Caco-2 (cell line): ENCODE data around the gene TPRG1L. TPM values are rescaled to one million over a fixed set of nuclear protein-coding genes. Genes with fewer than 3 reads are reported as not detected.

ENCODE experiments used
- BruUV-seq: library from RNA; stranded (reverse); fragments of 400-500 nt; replicated peaks from 2 replicates; lab custom pipeline; 2021; lab: Mats Ljungman, UMichigan
- CTCF ChIA-PET: fragments of 300-600 bp; sonication (Branson Sonifier 250); formaldehyde crosslinking; loops from one replicate; lab custom pipeline; 2022; ENCODE audit warnings: antibody characterized with exemption; lab: Charles Lee
- POLR2A ChIA-PET: fragments of 300-600 bp; sonication (Branson Sonifier 250); formaldehyde crosslinking; loops from one replicate; lab custom pipeline; 2022; ENCODE audit warnings: antibody characterized with exemption; lab: Charles Lee
- DNase-seq, 2 experiments: peaks; one replicate each; pipeline versions ENCODE4 v3.0.0 to v3.0.0-alpha.2; 2020 to 2022
- H3K27me3 ChIP-seq: replicated peaks from 2 replicates; pipeline ENCODE4 v1.6.0; 2011; ENCODE audit warnings: low read length; ENCODE audit not compliant: control insufficient read depth, insufficient read depth
- H3K36me3 ChIP-seq: 2 replicates; pipeline ENCODE4 v1.5.1; 2011; ENCODE audit warnings: low read length; ENCODE audit not compliant: control insufficient read depth, insufficient read depth
- H3K4me1 ChIP-seq: fragments of 250-450 bp; sonication (Bioruptor Pico); 2 replicates; pipeline ENCODE4 v1.5.1; 2020; ENCODE audit warnings: mild to moderate bottlenecking
- H3K4me3 ChIP-seq: 2 replicates; pipeline ENCODE4 v1.5.1; 2011; ENCODE audit warnings: low read depth, mild to moderate bottlenecking, control low read depth, low read length
- H3K9me3 ChIP-seq: fragments of 250-450 bp; sonication (Bioruptor Pico); 2 replicates; pipeline ENCODE4 v1.5.1; 2020; ENCODE audit warnings: mild to moderate bottlenecking, moderate library complexity
- H3K27ac Mint-ChIP-seq: one replicate; pipeline ENCODE4 v1.8.0; 2022; ENCODE audit warnings: mixed read lengths; ENCODE audit not compliant: unreplicated experiment
- H3K27me3 Mint-ChIP-seq: one replicate; pipeline ENCODE4 v1.8.0; 2022; ENCODE audit warnings: mixed read lengths; ENCODE audit not compliant: insufficient read depth, unreplicated experiment
- H3K36me3 Mint-ChIP-seq: one replicate; pipeline ENCODE4 v1.8.0; 2022; ENCODE audit warnings: mild to moderate bottlenecking, mixed read lengths; ENCODE audit not compliant: insufficient read depth, unreplicated experiment
- H3K4me1 Mint-ChIP-seq: one replicate; pipeline ENCODE4 v1.8.0; 2022; ENCODE audit warnings: low read depth, mixed read lengths; ENCODE audit not compliant: unreplicated experiment
- H3K4me3 Mint-ChIP-seq: one replicate; pipeline ENCODE4 v1.8.0; 2022; ENCODE audit warnings: mild to moderate bottlenecking, moderate library complexity, mixed read lengths; ENCODE audit not compliant: unreplicated experiment
- H3K9me3 Mint-ChIP-seq: one replicate; pipeline ENCODE4 v1.8.0; 2022; ENCODE audit warnings: mixed read lengths; ENCODE audit not compliant: unreplicated experiment
- CTCF ChIP-seq, 2 experiments: fragments of 200-600 bp in 1 of 2; IDR thresholded peaks; 1 replicate in 1 of 2; 2 replicates in 1 of 2; pipeline versions ENCODE4 v1.5.1 to v1.8.0; 2011 to 2022; ENCODE audit warnings: antibody characterized with exemption in 1 of 2, control low read depth in 1 of 2, inconsistent platforms in 1 of 2, low read depth in 1 of 2, low read length in 1 of 2, mild to moderate bottlenecking in 1 of 2, moderate library complexity in 1 of 2; ENCODE audit not compliant: insufficient read depth in 1 of 2, severe bottlenecking in 1 of 2, unreplicated experiment in 1 of 2
- intact Hi-C: fragments of 100-400 bp; cut with micrococcal nuclease; formaldehyde crosslinking; loops from one replicate; pipeline ENCODE4 v1.10.0; 2022; ENCODE audit not compliant: unreplicated experiment
- total RNA-seq: library from RNA; stranded (reverse); gene quantifications from 2 replicates; pipeline ENCODE4 v1.2.3, GENCODE V29; 2022

TPRG1L gene
- total RNA-seq, 1 experiment from 2014 or later: 43.9 TPM

- Histone ChIP-seq H3K36me3 (no peaks in the 10 kb centered on the region), H3K9me3 (no peaks in the 10 kb centered on the region), H3K27me3 (no peaks in the 10 kb centered on the region), H3K4me1 (peaks cover 47% of the 10 kb centered on the region), H3K4me3 (no peak overlapping the region)
- no peaks in the 10 kb centered on the region for H3K27me3 Mint-ChIP-seq
- peaks cover 27% of the 10 kb centered on the region for H3K4me1 Mint-ChIP-seq
- no peaks in the 10 kb centered on the region for H3K9me3 Mint-ChIP-seq
- ChIA-PET CTCF (interaction anchor here (0.6 to 1.2 kb wide), 4 partner anchors 27 to 1233 kb away, joined by 3 to 5 read pairs (median 4); no protein-coding TSS in a partner anchor), POLR2A (no interaction called here)
- no TSS peak for BruUV-seq
- intact Hi-C loops: loop anchor here (1.0 kb wide), 2 partner anchors 50 to 124 kb away; no protein-coding TSS in a partner anchor
- peak in 1 of 2 experiments; percentile 38 for DNase-seq
- peak; percentile 48 to 50 for TF ChIP-seq CTCF (IDR thresholded peaks at IDR 0.05; ENCODE audit: insufficient read depth in 1 of 2, low read depth in 1 of 2, low read length in 1 of 2, severe bottlenecking in 1 of 2, unreplicated experiment in 1 of 2)
- H3K27ac Mint-ChIP-seq: peak overlapping the region; percentile 94
- peaks cover 5% of the 10 kb centered on the region for H3K36me3 Mint-ChIP-seq
- H3K4me3 Mint-ChIP-seq: no peak overlapping the region
Observed at GRCh38 chr1:3614755-3615742, 9.8 kb upstream of the TPRG1L start.

GRCh38 chr1:3616861-3617260, 8.0 kb upstream of the TPRG1L start:
- ChIA-PET CTCF (interaction anchor here (0.6 kb wide), 1 partner anchor 758 kb away, joined by 4 read pairs; no protein-coding TSS in a partner anchor), POLR2A (no interaction called here)
- H3K36me3 ChIP-seq: no peaks in the 10 kb centered on the region
- no TSS peak for BruUV-seq
- no peaks in the 10 kb centered on the region for H3K9me3 ChIP-seq
- TF ChIP-seq CTCF (IDR thresholded peaks at IDR 0.05; ENCODE audit: insufficient read depth in 1 of 2, low read depth in 1 of 2, low read length in 1 of 2, severe bottlenecking in 1 of 2, unreplicated experiment in 1 of 2): no peak
- intact Hi-C loops: no loop called here
- H3K27me3 Mint-ChIP-seq: no peaks in the 10 kb centered on the region
- no peaks in the 10 kb centered on the region for H3K27me3 ChIP-seq
- H3K9me3 Mint-ChIP-seq: no peaks in the 10 kb centered on the region
- no peak overlapping the region for H3K27ac Mint-ChIP-seq
- H3K4me3 Mint-ChIP-seq: no peak overlapping the region
- H3K4me1 Mint-ChIP-seq: peaks cover 34% of the 10 kb centered on the region
- H3K4me3 ChIP-seq: no peak overlapping the region
- H3K36me3 Mint-ChIP-seq: peaks cover 5% of the 10 kb centered on the region
- peaks cover 49% of the 10 kb centered on the region for H3K4me1 ChIP-seq
- DNase-seq: no peak

- no peaks in the 10 kb centered on the region for H3K9me3 Mint-ChIP-seq
- peaks cover 34% of the 10 kb centered on the region for H3K4me1 Mint-ChIP-seq
- ChIA-PET POLR2A (interaction anchor here (0.5 kb wide), 1 partner anchor 127 kb away, joined by 3 read pairs; no protein-coding TSS in a partner anchor), CTCF (no interaction called here)
- no peaks in the 10 kb centered on the region for H3K9me3 ChIP-seq
- no peaks in the 10 kb centered on the region for H3K36me3 ChIP-seq
- H3K36me3 Mint-ChIP-seq: peaks cover 5% of the 10 kb centered on the region
- H3K4me3 ChIP-seq: no peak overlapping the region
- TF ChIP-seq CTCF (IDR thresholded peaks at IDR 0.05; ENCODE audit: insufficient read depth in 1 of 2, low read depth in 1 of 2, low read length in 1 of 2, severe bottlenecking in 1 of 2, unreplicated experiment in 1 of 2): no peak
- no peak overlapping the region for H3K4me3 Mint-ChIP-seq
- no peaks in the 10 kb centered on the region for H3K27me3 ChIP-seq
- no peak overlapping the region for H3K27ac Mint-ChIP-seq
- H3K27me3 Mint-ChIP-seq: no peaks in the 10 kb centered on the region
- DNase-seq: no peak
- peaks cover 39% of the 10 kb centered on the region for H3K4me1 ChIP-seq
- BruUV-seq: no TSS peak
- intact Hi-C loops: loop anchor here (2.0 kb wide), 1 partner anchor 165 kb away; no protein-coding TSS in a partner anchor
Observed at GRCh38 chr1:3617806-3618345, 6.9 kb upstream of the TPRG1L start.
